SK-N-SH (cell line): Measurements from ENCODE around the gene CFAP206.

ENCODE experiments used
- CTCF ChIP-seq: fragments of 200-600 bp; sonication (generic); IDR thresholded peaks from 2 replicates; pipeline ENCODE4 v1.6.1; 2017; ENCODE audit warnings: antibody characterized with exemption, mild to moderate bottlenecking, moderate library complexity
- EP300 ChIP-seq, 2 experiments: IDR thresholded peaks; 2 replicates each; pipeline versions ENCODE4 v1.4.0 to v1.6.1; 2012; ENCODE audit warnings: borderline replicate concordance in 1 of 2, low read depth in 1 of 2, low read length in 1 of 2
- POLR2AphosphoS5 ChIP-seq: IDR thresholded peaks from 2 replicates; pipeline ENCODE4 v1.6.1; 2012; ENCODE audit warnings: low read depth, low read length
- TEAD4 ChIP-seq: IDR thresholded peaks from 2 replicates; pipeline ENCODE4 v1.4.0; 2012; ENCODE audit warnings: mild to moderate bottlenecking, borderline replicate concordance; ENCODE audit not compliant: insufficient read depth

GRCh38 chr6:87501809-87502572 is 94.2 kb downstream of the CFAP206 start:
- no peak for TF ChIP-seq EP300 (IDR thresholded peaks at IDR 0.05; ENCODE audit: borderline replicate concordance in 1 of 2, low read depth in 1 of 2, low read length in 1 of 2)
- no peak for TF ChIP-seq POLR2AphosphoS5
- TF ChIP-seq CTCF: no peak
- TF ChIP-seq TEAD4: no peak
